Activated naive CD4-positive, alpha-beta T cell treated with Interleukin-2 at 50 U/mL for 16 hours (primary cell): Measurements from ENCODE around the gene BCL3.
A peak's percentile ranks its signal among the peaks of the same experiment; 100 is the strongest.

Experiments used
- DNase-seq: peaks from one replicate; pipeline ENCODE4 v3.0.0-alpha.2; 2020

Gene BCL3

DNA sequence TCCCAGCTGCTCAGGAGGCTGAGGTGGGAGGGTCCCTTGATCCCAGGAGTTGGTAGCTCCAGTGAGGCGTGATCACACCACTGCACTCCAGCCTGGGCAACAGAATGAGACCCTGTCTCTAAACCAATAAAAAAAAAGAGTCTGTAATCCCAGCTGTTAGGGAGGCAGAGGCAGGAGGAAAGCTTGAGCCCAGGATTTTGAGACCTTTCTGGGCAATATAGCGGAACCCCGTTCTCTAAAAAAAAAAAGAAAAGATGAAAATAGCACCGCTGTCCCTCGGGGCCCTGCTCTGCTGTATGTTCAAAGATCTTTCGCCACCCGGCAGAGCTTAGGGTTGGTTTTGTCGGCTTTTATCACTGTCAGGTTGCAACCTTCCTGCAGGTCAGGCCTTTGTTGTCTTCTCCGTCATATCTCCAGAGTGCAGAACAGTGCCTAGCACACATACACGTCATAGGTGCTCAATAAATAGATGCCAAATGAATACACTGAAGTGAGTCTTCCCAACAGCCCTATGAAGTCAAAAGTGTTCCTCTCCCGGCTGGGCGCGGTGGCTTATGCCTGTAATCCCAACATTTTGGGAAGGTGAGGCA lies 47.0 kb downstream of the BCL3 start:
- no peak for DNase-seq

GRCh38 chr19:44796701-44797115 lies 48.2 kb downstream of the BCL3 start:
- no peak for DNase-seq

DNA sequence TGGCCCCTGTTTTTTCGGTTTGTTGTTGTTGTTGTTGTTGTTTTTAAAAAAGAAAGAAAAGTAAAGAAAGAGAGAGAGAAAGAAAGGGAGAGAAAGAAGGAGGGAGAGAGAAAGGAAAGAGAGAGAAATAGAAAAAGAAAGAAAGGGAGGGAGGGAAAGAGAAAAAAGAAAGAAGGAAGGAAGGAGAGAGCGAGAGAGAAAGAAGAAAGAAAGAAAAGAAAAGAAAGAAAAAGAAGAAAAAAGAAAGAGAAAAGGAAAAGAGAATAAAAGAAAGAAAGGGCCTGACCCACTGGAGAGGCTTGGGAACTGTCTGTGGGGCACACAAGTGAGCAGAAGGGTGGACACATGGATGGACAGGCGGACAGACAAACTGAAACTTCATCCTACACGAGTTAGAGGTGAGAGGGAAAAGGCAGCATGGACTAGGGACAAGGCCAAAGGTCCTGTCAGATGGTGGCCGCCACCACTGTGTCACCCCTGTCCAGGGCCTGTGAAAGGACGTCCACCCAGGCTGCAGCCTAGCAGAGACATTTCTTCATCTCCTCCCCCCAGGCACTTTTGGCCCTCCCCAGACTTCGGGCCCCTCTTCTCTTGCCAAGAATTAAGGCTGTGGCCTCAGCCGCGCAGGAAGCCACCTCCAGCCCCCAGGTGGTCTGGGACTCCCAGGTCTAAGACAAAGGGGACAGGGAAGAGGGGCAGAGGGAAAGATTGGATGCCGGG lies 51.3 kb downstream of the BCL3 start:
- no peak for DNase-seq

DNA sequence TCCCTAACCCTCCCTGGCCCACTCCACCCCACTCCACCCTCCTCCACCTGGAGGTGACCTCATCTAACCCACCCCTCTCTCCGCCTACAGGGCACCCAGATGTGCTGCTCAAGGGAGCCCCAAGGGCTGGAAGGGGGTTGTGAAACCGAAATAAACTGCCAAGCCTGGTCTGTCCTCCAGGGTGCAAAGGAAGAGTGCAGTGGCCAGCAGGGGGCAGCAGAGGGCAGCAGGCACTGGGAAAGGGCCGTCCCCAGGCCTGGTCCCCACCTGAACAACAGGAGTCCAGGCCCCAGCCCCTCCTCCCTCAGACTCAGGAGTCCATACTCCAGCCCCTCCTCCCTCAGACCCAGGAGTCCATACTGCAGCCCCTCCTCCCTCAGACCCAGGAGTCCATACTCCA lies 52.0 kb downstream of the BCL3 start:
- peak; percentile 80 for DNase-seq

DNA sequence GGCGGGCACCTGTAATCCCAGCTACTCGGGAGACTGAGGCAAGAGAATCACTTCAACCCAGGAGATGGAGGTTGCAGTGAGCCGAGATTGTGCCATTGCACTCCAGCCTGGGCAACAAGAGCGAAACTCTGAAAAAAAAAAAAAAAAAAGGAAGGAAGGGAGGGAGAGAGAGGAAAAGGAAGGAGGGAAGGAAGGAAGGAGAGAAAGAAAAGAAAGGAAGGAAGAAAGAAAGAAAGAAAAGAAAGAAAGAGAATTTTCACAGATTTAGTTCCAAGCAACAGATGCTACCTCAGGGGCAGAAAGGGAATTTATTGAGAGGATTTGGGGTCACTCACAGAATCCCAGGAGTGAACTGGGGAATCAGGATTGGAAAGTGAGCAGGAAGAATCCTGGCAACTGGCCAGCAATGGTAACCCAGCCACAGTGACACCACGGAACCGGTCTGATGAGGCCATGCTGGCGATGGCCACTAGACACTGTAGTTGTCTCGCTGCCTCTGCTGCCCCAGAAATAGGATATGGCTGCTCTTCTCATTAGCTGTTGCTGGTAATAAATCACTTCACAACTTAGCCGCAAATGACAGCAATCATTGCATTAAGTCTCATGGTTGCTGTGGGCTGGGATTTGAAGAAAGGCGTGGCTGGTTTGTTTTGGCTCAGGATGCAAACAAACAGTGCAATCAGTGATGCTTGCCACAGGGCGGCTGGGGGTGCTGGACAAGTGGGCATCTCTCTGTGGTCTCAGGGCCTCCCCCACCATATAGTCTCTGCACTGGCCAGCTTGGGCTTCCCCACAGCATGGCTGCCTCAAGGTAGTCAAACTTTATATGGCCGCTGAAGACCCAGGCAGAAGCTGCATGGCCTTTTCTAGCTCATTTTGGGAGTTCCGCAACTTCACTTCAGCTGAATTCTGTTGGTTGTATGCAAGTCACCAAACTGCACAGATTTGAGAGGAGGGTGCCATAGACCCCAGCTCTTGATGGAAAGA lies 55.2 kb downstream of the BCL3 start:
- no peak for DNase-seq

- no peak for DNase-seq
Measured at GRCh38 chr19:44806291-44806690, 57.8 kb downstream of the BCL3 start.

GRCh38 chr19:44807162-44807561 lies 58.7 kb downstream of the BCL3 start:
- DNase-seq, result no peak

- no peak for DNase-seq
Measured at GRCh38 chr19:44807652-44808462, 59.3 kb downstream of the BCL3 start.

GRCh38 chr19:44808463-44809371 lies 60.2 kb downstream of the BCL3 start, which contains the start of gene BCAM:
TSS of gene BCAM (plus strand) at chr19:44809103. CDS start at chr19:44809125, 22 bp downstream.
- DNase-seq, result no peak
